ENCODE data around the gene RTN4RL2.

GRCh38 chr11:57446055-57446454 is 14.3 kb upstream of the RTN4RL2 start:
- TF ChIP-seq CTCF (conservative IDR thresholded peaks at IDR 0.05) (no peak), ZFX (IDR thresholded peaks at IDR 0.05) (no peak)
